DND-41 (cell line): Measurements from ENCODE around the gene CLTCL1.

Experiments
- ATAC-seq: fragments of 200-7000 bp; cut with Tn5 transposase; 3 replicates; pipeline ENCODE4 v1.9.1; 2021; ENCODE audit warnings: low read depth; ENCODE audit not compliant: insufficient read depth
- DNase-seq: peaks from one replicate; pipeline ENCODE4 v3.0.0-alpha.2; 2020
- H2AFZ ChIP-seq: 2 replicates; pipeline ENCODE4 v1.6.0; 2012; ENCODE audit warnings: low read depth, low read length
- H3K27ac ChIP-seq: 2 replicates; pipeline ENCODE4 v1.5.1; 2012; ENCODE audit warnings: low read length, inconsistent platforms
- H3K27me3 ChIP-seq: fragments of 200-600 bp; sonication (generic); 2 replicates; pipeline ENCODE4 v1.6.0; 2012; ENCODE audit warnings: low read length, mild to moderate bottlenecking, inconsistent platforms; ENCODE audit not compliant: insufficient read depth, poor library complexity
- H3K36me3 ChIP-seq: 2 replicates; pipeline ENCODE4 v1.5.1; 2012; ENCODE audit warnings: low read length, inconsistent platforms; ENCODE audit not compliant: insufficient read depth
- H3K4me1 ChIP-seq: 2 replicates; pipeline ENCODE4 v1.5.1; 2012; ENCODE audit warnings: mild to moderate bottlenecking, low read length; ENCODE audit not compliant: insufficient read depth
- H3K4me2 ChIP-seq: 2 replicates; pipeline ENCODE4 v1.6.0; 2012; ENCODE audit warnings: mild to moderate bottlenecking, moderate library complexity, low read length, inconsistent platforms; ENCODE audit not compliant: insufficient read depth
- H3K4me3 ChIP-seq, 2 experiments: fragments of 200-600 bp in 1 of 2; shearing (Covaris generic) in 1 of 2; 2 replicates each; pipeline ENCODE4 v1.5.1; 2012 to 2016; ENCODE audit warnings: inconsistent platforms in 2 of 2, low read length in 2 of 2, mild to moderate bottlenecking in 2 of 2, low read depth in 1 of 2, moderate library complexity in 1 of 2
- H3K79me2 ChIP-seq: 2 replicates; pipeline ENCODE4 v1.6.0; 2012; ENCODE audit warnings: low read length, inconsistent platforms; ENCODE audit not compliant: insufficient read depth
- H3K9ac ChIP-seq: 2 replicates; pipeline ENCODE4 v1.6.0; 2012; ENCODE audit warnings: low read depth, mild to moderate bottlenecking, inconsistent platforms, low read length, moderate library complexity
- H3K9me3 ChIP-seq: 2 replicates; pipeline ENCODE4 v1.5.1; 2012; ENCODE audit warnings: low read length, moderate library complexity, mild to moderate bottlenecking, inconsistent platforms; ENCODE audit not compliant: insufficient read depth, severe bottlenecking
- H4K20me1 ChIP-seq: 2 replicates; pipeline ENCODE4 v1.6.0; 2012; ENCODE audit warnings: low read length; ENCODE audit not compliant: insufficient read depth
- EZH2 ChIP-seq: IDR thresholded peaks from 3 replicates; pipeline ENCODE4 v1.6.1; 2012; ENCODE audit warnings: borderline replicate concordance, low read depth, mild to moderate bottlenecking, moderate library complexity, low read length, inconsistent platforms; ENCODE audit not compliant: severe bottlenecking
- TF ChIP-seq, protein P1 (sequence below): IDR thresholded peaks from 2 replicates; pipeline ENCODE4 v1.5.1; 2012; ENCODE audit warnings: borderline replicate concordance, low read length, moderate library complexity, mild to moderate bottlenecking; ENCODE audit not compliant: poor library complexity, severe bottlenecking; ENCODE audit errors: extremely low read depth

Gene CLTCL1

DNA sequence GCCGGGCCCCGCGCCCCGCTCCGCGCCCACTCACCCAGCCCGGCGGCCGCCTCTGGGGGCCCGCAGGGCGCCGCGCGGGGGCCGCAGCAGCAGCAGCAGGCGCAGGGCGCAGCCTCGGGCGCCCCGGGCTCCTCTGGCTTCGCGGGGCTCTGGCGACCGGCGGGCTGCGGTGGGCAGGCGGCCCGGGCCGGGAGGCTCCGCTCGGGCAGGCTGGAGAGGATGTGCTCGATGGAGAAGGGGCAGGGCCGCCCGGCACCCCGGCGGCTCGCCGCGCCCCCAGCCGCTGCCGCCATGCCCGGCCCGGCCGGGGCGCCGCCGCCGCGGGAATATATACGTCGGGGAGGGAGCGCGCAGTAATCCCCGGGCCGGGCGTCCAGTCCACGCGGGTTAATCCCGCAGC, 141.5 kb downstream of the CLTCL1 start, which contains the start of gene GSC2:
TSS of gene GSC2 (minus strand) at position 302 of the 400 bp plus-strand sequence. CDS start at position 293, 9 bp downstream.
- Histone ChIP-seq H3K4me3 (no peak within 1 kb of the TSS), H3K4me2 (no peak within 1 kb of the TSS)

GRCh38 chr22:19149047-19149883, 142.3 kb downstream of the CLTCL1 start:
- no peaks in the 10 kb centered on the region for H4K20me1 ChIP-seq
- H3K36me3 ChIP-seq: no peaks in the 10 kb centered on the region
- peaks cover 6% of the 10 kb centered on the region for H3K4me1 ChIP-seq
- TF ChIP-seq EZH2: no peak
- TF ChIP-seq, protein P1, sequence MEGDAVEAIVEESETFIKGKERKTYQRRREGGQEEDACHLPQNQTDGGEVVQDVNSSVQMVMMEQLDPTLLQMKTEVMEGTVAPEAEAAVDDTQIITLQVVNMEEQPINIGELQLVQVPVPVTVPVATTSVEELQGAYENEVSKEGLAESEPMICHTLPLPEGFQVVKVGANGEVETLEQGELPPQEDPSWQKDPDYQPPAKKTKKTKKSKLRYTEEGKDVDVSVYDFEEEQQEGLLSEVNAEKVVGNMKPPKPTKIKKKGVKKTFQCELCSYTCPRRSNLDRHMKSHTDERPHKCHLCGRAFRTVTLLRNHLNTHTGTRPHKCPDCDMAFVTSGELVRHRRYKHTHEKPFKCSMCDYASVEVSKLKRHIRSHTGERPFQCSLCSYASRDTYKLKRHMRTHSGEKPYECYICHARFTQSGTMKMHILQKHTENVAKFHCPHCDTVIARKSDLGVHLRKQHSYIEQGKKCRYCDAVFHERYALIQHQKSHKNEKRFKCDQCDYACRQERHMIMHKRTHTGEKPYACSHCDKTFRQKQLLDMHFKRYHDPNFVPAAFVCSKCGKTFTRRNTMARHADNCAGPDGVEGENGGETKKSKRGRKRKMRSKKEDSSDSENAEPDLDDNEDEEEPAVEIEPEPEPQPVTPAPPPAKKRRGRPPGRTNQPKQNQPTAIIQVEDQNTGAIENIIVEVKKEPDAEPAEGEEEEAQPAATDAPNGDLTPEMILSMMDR: no peak
- H3K4me3 ChIP-seq: no peak overlapping the region
- DNase-seq (no peak), ATAC-seq (no peak)
- no peak overlapping the region for H3K27ac ChIP-seq
- H3K27me3 ChIP-seq: no peaks in the 10 kb centered on the region
- H3K79me2 ChIP-seq: peaks cover 2% of the 10 kb centered on the region
- no peaks in the 10 kb centered on the region for H3K9me3 ChIP-seq
- no peak overlapping the region for H3K4me2 ChIP-seq
- H3K9ac ChIP-seq: no peak overlapping the region
- no peak overlapping the region for H2AFZ ChIP-seq

More for the DNA sequence above, 141.5 kb downstream of the CLTCL1 start, which contains the start of gene GSC2:
- no peaks in the 10 kb centered on the region for H3K9me3 ChIP-seq
- H2AFZ ChIP-seq: no peak within 1 kb of the TSS
- H3K27ac ChIP-seq: no peak within 1 kb of the TSS
- no peaks in the 10 kb centered on the region for H4K20me1 ChIP-seq
- DNase-seq (no peak), ATAC-seq (no peak)
- H3K79me2 ChIP-seq: no peaks in the 10 kb centered on the region
- H3K4me1 ChIP-seq: peaks cover 2% of the 10 kb centered on the region
- no peak within 1 kb of the TSS for H3K9ac ChIP-seq
- no peaks in the 10 kb centered on the region for H3K36me3 ChIP-seq
- H3K27me3 ChIP-seq: no peaks in the 10 kb centered on the region
- TF ChIP-seq, protein P1: no peak
- no peak for TF ChIP-seq EZH2

DNA sequence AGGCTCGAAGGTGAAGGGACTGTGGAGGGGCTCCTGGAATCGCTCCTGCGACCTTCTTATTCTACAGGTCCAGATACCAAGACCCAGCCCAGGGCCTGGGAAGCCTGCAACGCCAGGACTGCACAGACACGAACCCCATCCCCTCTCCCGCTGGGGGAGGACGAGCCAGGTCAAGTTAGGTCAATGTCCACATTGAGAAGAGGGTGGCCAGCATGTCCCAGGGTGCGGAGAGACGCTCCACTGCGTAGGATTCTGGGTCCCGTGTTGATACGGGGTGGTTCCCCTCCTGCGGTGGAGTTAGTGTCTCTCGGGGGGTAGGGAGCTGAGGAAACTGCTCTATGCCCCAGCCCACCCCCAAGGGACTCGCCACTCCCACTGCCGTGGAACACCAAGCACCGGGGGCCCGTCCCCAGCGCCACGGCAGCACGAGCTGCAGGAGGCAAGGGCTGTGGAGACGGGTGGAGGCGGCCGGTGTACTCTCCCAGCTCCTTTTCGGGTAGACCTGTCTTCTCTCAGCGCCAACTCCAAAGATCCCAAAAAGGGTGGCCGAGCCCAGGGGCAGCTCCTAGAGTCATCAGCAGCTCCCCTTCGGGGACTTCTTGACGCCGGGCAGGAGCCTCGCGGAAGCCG, 143.0 kb downstream of the CLTCL1 start:
- Histone ChIP-seq H3K9me3 (no peaks in the 10 kb centered on the region), H3K4me2 (no peak overlapping the region), H3K4me1 (peaks cover 10% of the 10 kb centered on the region), H2AFZ (no peak overlapping the region), H3K27ac (no peak overlapping the region), H4K20me1 (no peaks in the 10 kb centered on the region; the same call in 1 of the 2 replicates), H3K27me3 (no peaks in the 10 kb centered on the region), H3K4me3 (no peak overlapping the region), H3K79me2 (peaks cover 10% of the 10 kb centered on the region), H3K9ac (no peak overlapping the region), H3K36me3 (no peaks in the 10 kb centered on the region)
- ATAC-seq (no peak), DNase-seq (no peak)
- TF ChIP-seq, protein P1: no peak
- no peak for TF ChIP-seq EZH2
